HG02885 (cell line): Measurements from ENCODE around the gene SERPINA10.
"Not testable (repeated sequence)": the region's sequence is repeated elsewhere in the genome, so short reads cannot be mapped to it uniquely, and the experiment has no call there.

Experiments used
- ATAC-seq: cut with Tn5 transposase; IDR thresholded peaks from one replicate; pipeline ENCODE4 v1.9.1; 2021; ENCODE audit warnings: mild to moderate bottlenecking; ENCODE audit not compliant: unreplicated experiment, poor library complexity

Gene SERPINA10

GRCh38 chr14:94288610-94289465 is 4.2 kb downstream of the SERPINA10 start:
- no peak for ATAC-seq

GRCh38 chr14:94285158-94285557 is 7.9 kb downstream of the SERPINA10 start:
- no peak for ATAC-seq

DNA sequence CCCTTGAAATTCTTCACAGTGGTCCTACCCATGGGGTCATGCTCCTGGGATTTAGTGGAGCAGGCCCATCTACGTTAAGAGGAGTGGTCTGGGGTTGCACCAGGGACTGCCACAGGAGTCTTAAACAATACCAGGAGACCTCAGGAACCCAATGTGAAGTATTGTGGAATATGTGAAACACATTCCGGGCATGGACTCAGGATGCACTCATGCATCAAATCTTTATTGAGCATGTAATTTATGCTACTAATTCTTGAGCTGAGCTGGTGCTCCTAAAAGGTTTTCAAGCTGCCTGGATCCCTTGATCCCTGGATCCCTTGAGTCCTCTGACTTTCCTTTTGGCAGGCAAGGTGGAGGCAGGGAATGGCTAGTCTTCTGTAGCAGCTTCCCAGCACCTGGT is 8.8 kb downstream of the SERPINA10 start:
- no peak for ATAC-seq

- ATAC-seq, result no peak
Measured at GRCh38 chr14:94282991-94283723, 9.9 kb downstream of the SERPINA10 start.

DNA sequence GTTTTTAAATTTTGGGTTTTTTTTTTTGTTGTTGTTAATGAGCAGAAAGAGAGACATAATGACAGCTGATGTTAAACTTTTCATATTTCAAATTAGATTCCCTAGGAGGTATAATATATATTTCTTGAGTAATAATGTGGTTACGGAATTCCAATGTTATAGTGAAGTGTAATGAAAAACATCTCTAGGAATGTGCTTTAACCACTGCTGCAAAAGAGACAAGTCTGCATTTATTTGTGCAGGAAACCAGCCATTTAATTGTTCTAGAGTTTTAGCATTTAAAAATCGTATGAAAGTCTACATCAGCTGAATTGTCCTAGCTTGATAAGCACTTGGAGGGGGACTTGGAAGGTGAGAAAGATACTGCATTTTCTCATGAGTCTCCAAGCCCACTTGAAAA is 14.3 kb downstream of the SERPINA10 start:
- no peak for ATAC-seq

DNA sequence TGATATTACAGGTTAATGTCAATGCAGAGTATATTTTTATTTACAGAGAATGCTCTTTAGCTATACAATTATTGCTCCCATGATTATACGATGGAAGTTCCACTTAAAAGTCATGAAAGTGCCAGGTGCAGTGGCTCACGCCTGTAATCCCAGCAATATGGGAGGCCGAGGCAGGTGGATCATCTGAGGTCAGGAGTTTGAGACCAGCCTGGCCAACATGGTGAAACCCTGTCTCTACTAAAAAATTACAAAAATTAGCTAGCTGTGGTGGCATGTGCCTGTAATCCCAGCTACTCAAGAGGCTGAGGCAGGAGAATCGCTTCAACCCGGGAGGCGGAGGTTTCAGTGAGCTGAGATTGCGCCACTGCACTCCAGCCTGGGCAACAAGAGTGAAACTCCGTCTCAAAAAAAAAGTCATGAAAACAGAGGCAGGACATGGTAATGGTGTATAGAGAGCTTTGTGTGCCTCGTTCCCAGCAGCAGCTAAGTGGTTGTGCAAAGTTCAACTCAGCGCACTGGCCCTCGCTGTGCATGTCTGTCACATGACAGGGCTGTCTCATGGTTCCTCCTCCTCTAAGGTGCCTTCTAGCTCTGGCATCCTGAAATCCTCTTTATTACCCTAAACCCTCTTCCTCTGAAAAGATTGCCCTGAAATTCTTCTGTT is 16.0 kb downstream of the SERPINA10 start:
- ATAC-seq, result not testable (repeated sequence)

DNA sequence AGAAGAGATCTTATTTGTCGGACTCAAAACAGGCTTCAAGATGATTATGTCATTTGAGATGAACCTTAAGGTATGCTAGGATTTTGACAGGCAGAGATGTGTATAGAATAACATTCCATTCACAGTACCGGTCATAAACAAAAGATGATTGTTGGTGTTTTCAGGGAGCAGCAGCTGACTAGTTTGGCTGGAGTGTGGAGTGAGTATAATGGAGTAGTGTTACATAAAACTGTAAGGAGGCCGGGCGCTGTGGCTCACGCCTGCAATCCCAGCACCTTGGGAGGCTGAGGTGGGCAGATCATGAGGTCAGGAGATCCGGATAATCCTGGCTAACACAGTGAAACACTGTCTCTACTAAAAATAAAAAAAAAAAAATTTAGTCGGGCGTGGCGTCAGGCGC is 23.9 kb downstream of the SERPINA10 start:
- no peak for ATAC-seq

- not testable (repeated sequence) for ATAC-seq
Measured at GRCh38 chr14:94268582-94268981, 24.5 kb downstream of the SERPINA10 start.

GRCh38 chr14:94267352-94267751 is 25.7 kb downstream of the SERPINA10 start:
- no peak for ATAC-seq

DNA sequence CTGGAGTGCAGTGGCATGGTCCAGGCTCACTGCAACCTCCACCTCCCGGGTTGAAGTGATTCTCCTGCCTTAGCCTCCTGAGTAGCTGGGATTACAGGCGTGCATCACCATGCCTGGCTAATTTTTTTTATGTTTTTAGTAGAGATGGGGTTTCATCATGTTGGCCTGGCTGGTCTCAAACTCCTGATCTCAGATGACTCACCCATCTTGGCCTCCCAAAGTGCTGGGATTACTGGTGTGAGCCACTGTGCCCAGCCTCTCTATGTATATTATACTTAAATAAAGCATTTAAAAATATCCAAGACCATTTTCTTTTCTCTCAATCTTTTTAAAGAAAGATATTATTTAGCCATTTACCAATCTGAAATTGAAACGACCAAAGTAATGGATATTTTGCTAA is 28.9 kb downstream of the SERPINA10 start:
- ATAC-seq, result not testable (repeated sequence)

- ATAC-seq, result no peak
Measured at GRCh38 chr14:94244182-94244581, 48.9 kb downstream of the SERPINA10 start.

- no peak for ATAC-seq
Measured at GRCh38 chr14:94239406-94239805, 53.7 kb downstream of the SERPINA10 start.

DNA sequence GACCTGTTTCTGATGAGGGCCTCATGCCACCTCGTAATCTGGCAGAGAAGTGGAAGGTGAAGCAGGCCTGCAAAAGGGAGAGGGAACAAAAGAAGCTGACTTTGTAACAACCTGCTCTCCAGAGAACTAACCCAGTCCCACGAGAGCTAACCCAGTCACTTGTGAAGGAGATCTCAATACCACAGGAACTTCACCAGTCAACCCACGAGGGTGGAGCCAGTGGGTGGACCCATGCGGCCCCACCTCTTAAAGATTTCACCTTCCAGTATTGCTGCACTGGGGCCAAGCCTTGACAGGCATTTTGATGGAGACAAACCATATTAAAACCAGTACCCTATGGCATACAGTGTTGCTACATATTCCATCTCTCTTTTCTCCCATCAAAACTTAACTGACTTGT is 55.1 kb downstream of the SERPINA10 start:
- no peak for ATAC-seq

- ATAC-seq, result no peak
Measured at GRCh38 chr14:94237046-94237445, 56.0 kb downstream of the SERPINA10 start.
